PC-3 (cell line): Measurements from ENCODE around the gene SH2D2A. TPM values are rescaled to one million over a fixed set of nuclear protein-coding genes. Genes with fewer than 3 reads are reported as not detected.

Experiments
- ATAC-seq: fragments of 200-7000 bp; cut with Tn5 transposase; 2 replicates; pipeline ENCODE4 v1.9.1; 2020; ENCODE audit warnings: mild to moderate bottlenecking, moderate library complexity
- BruUV-seq: library from RNA; stranded (reverse); fragments of 400-500 nt; replicated peaks from 2 replicates; lab custom pipeline; 2021; lab: Mats Ljungman, UMichigan
- CTCF ChIA-PET: fragments of 300-600 bp; sonication (Branson Sonifier 250); formaldehyde crosslinking; loops from one replicate; lab custom pipeline; 2022; ENCODE audit warnings: antibody characterized with exemption; lab: Charles Lee
- POLR2A ChIA-PET: fragments of 300-600 bp; sonication (Branson Sonifier 250); formaldehyde crosslinking; loops from one replicate; lab custom pipeline; 2022; ENCODE audit warnings: antibody characterized with exemption; ENCODE audit not compliant: unreplicated experiment; lab: Charles Lee
- DNase-seq: peaks from one replicate; pipeline ENCODE4 v3.0.0-alpha.2; 2015
- H2AFZ ChIP-seq: fragments of 300-600 bp; sonication (generic); 2 replicates; pipeline ENCODE4 v1.6.0; 2016; ENCODE audit warnings: antibody characterized with exemption, low read length
- H3F3A ChIP-seq: fragments of 300-600 bp; sonication (generic); one replicate; pipeline ENCODE4 v1.6.0; 2017; ENCODE audit warnings: antibody characterized with exemption, low read length, control low read depth, mild to moderate bottlenecking; ENCODE audit not compliant: unreplicated experiment
- H3K27ac ChIP-seq: fragments of 300-600 bp; sonication (generic); 2 replicates; pipeline ENCODE4 v1.5.1; 2016; ENCODE audit warnings: mild to moderate bottlenecking, low read length
- H3K27me3 ChIP-seq: fragments of 300-600 bp; sonication (generic); 2 replicates; pipeline ENCODE4 v1.6.1; 2016; ENCODE audit warnings: low read length, mixed read lengths
- H3K36me3 ChIP-seq: fragments of 300-600 bp; sonication (generic); 2 replicates; pipeline ENCODE4 v1.6.1; 2016; ENCODE audit warnings: low read depth, mixed run types, low read length, mixed read lengths
- H3K4me1 ChIP-seq: fragments of 300-600 bp; sonication (generic); 2 replicates; pipeline ENCODE4 v1.5.1; 2016; ENCODE audit warnings: low read length; ENCODE audit not compliant: insufficient read depth
- H3K4me2 ChIP-seq: fragments of 300-600 bp; sonication (generic); 2 replicates; pipeline ENCODE4 v1.6.0; 2016; ENCODE audit warnings: low read length
- H3K4me3 ChIP-seq: fragments of 300-600 bp; sonication (generic); 2 replicates; pipeline ENCODE4 v1.5.1; 2016; ENCODE audit warnings: mild to moderate bottlenecking, low read length, mixed read lengths
- H3K79me2 ChIP-seq: fragments of 300-600 bp; sonication (generic); 2 replicates; pipeline ENCODE4 v1.6.1; 2017; ENCODE audit warnings: low read length, mixed read lengths
- H3K9ac ChIP-seq: fragments of 300-600 bp; sonication (generic); 2 replicates; pipeline ENCODE4 v1.6.0; 2016; ENCODE audit warnings: mild to moderate bottlenecking, low read length
- H3K9me2 ChIP-seq: fragments of 300-600 bp; sonication (generic); replicated peaks from 2 replicates; pipeline ENCODE4 v1.6.1; 2016; ENCODE audit warnings: mixed run types, low read length, mixed read lengths
- H3K9me3 ChIP-seq: fragments of 300-600 bp; sonication (generic); 2 replicates; pipeline ENCODE4 v1.6.1; 2016; ENCODE audit warnings: low read length, mixed read lengths
- H4K20me1 ChIP-seq: fragments of 300-600 bp; sonication (generic); 2 replicates; pipeline ENCODE4 v1.6.1; 2016; ENCODE audit warnings: low read length, mixed read lengths
- EZH2 ChIP-seq: fragments of 300-600 bp; sonication (generic); IDR thresholded peaks from one replicate; pipeline ENCODE4 v1.6.1; 2017; ENCODE audit warnings: antibody characterized with exemption, mild to moderate bottlenecking, low read length; ENCODE audit not compliant: unreplicated experiment
- EZH2phosphoT487 ChIP-seq: fragments of 300-600 bp; sonication (generic); IDR thresholded peaks from 2 replicates; pipeline ENCODE4 v1.6.1; 2018; ENCODE audit warnings: mild to moderate bottlenecking, antibody characterized with exemption, low read length, borderline replicate concordance
- intact Hi-C: fragments of 100-400 bp; cut with micrococcal nuclease; formaldehyde crosslinking; loops from 2 replicates; pipeline ENCODE4 v1.9.0; 2023
- total RNA-seq: library from RNA; depleted of rRNA; stranded (reverse); fragments of >200 nt; gene quantifications from 2 replicates; pipeline ENCODE4 v1.2.3, GENCODE V29; 2014
- TF ChIP-seq, protein P1 (sequence below): fragments of 300-600 bp; sonication (generic); conservative IDR thresholded peaks from 2 replicates; pipeline ENCODE4 v1.5.1; 2017; ENCODE audit warnings: antibody characterized with exemption, low read depth, mild to moderate bottlenecking, low read length

The SH2D2A gene
- total RNA-seq, 1 experiment from 2014 or later: 6.9 TPM

DNA sequence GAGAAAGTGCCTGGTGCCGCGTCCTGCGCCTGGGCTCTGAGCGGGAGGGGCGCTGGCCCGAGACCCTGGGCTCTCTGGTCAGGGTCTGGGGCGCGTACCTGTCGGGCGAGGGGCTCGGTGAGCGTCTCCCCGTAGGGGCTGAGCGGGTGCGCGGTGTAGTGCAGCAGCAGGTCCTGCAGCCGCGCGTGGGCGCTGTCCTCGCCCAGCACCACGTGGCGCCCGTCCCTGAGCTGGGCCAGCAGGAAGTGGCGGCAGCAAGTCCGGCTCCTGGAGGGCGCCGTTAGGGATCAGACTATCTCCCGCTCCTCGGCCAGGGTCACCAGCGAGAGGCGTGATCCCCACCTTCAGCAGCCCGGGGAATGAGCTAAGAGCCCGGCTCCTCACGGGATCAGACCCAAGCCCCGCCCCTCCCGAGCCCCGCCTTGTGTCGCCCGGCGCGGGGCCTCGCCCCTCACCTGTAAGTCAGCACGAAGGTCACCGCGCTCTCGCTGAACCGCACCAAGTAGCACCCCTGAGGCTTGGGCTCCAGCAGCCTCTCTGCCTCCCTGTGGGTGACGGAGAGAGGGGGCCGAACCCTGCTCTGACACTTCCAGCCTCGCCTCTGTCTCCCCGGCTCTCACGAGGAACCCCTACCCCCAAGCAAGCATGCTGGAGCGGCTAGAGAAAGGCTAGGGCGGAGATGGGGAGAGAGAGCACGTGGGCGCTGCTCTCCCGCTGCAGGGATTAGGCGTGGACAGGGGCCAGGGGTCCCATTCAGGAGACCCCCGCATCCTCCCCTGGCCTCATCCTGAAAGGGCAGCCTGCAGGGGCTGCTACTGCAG lies 2.7 kb downstream of the SH2D2A start:
- Histone ChIP-seq H3F3A (no peaks in the 10 kb centered on the region), H3K27ac (peak overlapping the region; percentile 83), H3K27me3 (no peaks in the 10 kb centered on the region), H2AFZ (peak overlapping the region; percentile 75), H4K20me1 (no peaks in the 10 kb centered on the region), H3K9me3 (no peaks in the 10 kb centered on the region), H3K9ac (peak overlapping the region; percentile 66), H3K4me2 (peak overlapping the region; percentile 82), H3K4me3 (peak overlapping the region; percentile 59), H3K79me2 (no peaks in the 10 kb centered on the region), H3K4me1 (peaks cover 45% of the 10 kb centered on the region), H3K36me3 (no peaks in the 10 kb centered on the region), H3K9me2 (no peaks in the 10 kb centered on the region)
- TF ChIP-seq EZH2phosphoT487: no peak
- TF ChIP-seq, protein P1, sequence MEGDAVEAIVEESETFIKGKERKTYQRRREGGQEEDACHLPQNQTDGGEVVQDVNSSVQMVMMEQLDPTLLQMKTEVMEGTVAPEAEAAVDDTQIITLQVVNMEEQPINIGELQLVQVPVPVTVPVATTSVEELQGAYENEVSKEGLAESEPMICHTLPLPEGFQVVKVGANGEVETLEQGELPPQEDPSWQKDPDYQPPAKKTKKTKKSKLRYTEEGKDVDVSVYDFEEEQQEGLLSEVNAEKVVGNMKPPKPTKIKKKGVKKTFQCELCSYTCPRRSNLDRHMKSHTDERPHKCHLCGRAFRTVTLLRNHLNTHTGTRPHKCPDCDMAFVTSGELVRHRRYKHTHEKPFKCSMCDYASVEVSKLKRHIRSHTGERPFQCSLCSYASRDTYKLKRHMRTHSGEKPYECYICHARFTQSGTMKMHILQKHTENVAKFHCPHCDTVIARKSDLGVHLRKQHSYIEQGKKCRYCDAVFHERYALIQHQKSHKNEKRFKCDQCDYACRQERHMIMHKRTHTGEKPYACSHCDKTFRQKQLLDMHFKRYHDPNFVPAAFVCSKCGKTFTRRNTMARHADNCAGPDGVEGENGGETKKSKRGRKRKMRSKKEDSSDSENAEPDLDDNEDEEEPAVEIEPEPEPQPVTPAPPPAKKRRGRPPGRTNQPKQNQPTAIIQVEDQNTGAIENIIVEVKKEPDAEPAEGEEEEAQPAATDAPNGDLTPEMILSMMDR: peak; percentile 68
- ChIA-PET POLR2A (no interaction called here), CTCF (interaction anchor here (0.6 to 1.2 kb wide), 4 partner anchors 46 to 114 kb away, joined by 3 to 12 read pairs (median 6); no protein-coding TSS in a partner anchor)
- DNase-seq (peak; percentile 64), ATAC-seq (peak; percentile 62)
- no TSS peak for BruUV-seq
- intact Hi-C loops: no loop called here

DNA sequence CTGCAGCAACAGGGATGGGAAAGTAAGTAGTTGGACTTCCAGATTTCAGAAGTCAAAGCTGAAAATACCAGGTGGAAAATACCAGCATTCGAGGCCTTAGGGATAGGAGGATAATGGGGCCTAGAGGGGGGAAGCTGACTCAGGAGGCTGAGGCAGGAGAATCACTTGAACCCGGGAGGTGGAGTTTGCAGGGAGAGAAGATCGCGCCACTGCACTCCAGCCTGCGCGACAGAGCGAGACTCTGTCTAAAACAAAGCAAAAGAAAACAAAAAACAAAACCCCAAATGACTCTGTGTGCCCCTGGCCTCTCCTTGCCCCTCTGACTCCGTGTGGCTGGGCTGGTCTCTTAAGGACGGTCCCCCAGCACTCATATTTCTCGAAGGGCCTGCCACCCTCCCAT lies 3.4 kb downstream of the SH2D2A start:
- CTCF ChIA-PET: interaction anchor here (1.2 kb wide), 1 partner anchor 114 kb away, joined by 4 read pairs; no protein-coding TSS in a partner anchor
- intact Hi-C loops: no loop called here
- Histone ChIP-seq H3K4me3 (peak overlapping the region; percentile 59), H3K9ac (peak overlapping the region; percentile 66), H2AFZ (peak overlapping the region; percentile 75), H4K20me1 (no peaks in the 10 kb centered on the region), H3K9me3 (no peaks in the 10 kb centered on the region), H3K4me1 (peaks cover 45% of the 10 kb centered on the region), H3K36me3 (no peaks in the 10 kb centered on the region), H3K79me2 (no peaks in the 10 kb centered on the region), H3K4me2 (peak overlapping the region; percentile 82), H3K9me2 (no peaks in the 10 kb centered on the region), H3F3A (no peaks in the 10 kb centered on the region), H3K27me3 (no peaks in the 10 kb centered on the region), H3K27ac (peak overlapping the region; percentile 83)
- BruUV-seq: TSS peak; percentile 45
- TF ChIP-seq EZH2phosphoT487 (no peak), EZH2 (no peak)
- TF ChIP-seq, protein P1: no peak
- no peak for DNase-seq
- ATAC-seq: no peak
- POLR2A ChIA-PET: no interaction called here
